ENCODE results near the gene UBE2O.

Gene UBE2O

DNA sequence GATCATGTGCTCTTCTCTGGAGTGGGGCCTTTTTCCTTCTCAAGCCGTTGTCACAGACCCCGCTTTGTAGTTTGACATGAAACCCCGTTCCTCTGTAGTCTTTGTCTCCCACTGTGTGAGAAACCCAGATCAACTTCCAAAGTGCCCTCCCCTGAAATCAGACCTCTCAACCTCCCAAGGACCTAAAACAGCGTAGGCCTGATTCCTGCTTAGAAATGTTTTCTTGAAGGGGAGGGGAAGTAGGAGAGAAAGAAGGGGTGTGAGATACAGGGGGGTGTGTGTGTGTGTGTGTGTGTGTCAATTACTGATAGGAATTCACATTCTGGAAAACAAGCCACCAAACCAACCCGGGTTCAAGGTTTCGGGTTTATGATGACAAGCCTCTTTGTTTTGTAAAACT is 1.4 kb downstream of the UBE2O start:
- no peaks in the 10 kb centered on the region for H3F3A ChIP-seq (ENCODE audit: insufficient read depth, low read length)
- H3K9me3 ChIP-seq (ENCODE audit: low read length), result no peaks in the 10 kb centered on the region
- peaks cover 12% of the 10 kb centered on the region for H3K27me3 ChIP-seq (ENCODE audit: insufficient read depth, low read length)
- peaks cover 28% of the 10 kb centered on the region for H3K4me1 ChIP-seq (ENCODE audit: insufficient read depth, low read length, severe bottlenecking)
- TF ChIP-seq, protein P1, sequence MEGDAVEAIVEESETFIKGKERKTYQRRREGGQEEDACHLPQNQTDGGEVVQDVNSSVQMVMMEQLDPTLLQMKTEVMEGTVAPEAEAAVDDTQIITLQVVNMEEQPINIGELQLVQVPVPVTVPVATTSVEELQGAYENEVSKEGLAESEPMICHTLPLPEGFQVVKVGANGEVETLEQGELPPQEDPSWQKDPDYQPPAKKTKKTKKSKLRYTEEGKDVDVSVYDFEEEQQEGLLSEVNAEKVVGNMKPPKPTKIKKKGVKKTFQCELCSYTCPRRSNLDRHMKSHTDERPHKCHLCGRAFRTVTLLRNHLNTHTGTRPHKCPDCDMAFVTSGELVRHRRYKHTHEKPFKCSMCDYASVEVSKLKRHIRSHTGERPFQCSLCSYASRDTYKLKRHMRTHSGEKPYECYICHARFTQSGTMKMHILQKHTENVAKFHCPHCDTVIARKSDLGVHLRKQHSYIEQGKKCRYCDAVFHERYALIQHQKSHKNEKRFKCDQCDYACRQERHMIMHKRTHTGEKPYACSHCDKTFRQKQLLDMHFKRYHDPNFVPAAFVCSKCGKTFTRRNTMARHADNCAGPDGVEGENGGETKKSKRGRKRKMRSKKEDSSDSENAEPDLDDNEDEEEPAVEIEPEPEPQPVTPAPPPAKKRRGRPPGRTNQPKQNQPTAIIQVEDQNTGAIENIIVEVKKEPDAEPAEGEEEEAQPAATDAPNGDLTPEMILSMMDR (IDR thresholded peaks at IDR 0.05; ENCODE audit: low read length), result no peak
- TF ChIP-seq EZH2 (IDR thresholded peaks at IDR 0.05; ENCODE audit: borderline replicate concordance, low read length), result no peak
- H4K20me1 ChIP-seq (ENCODE audit: insufficient read depth, low read length), result no peaks in the 10 kb centered on the region
- peak overlapping the region; percentile 96 for H3K4me3 ChIP-seq (ENCODE audit: low read depth, low read length, poor library complexity, severe bottlenecking)
- peak overlapping the region; percentile 95 for H3K4me2 ChIP-seq (ENCODE audit: low read length)
- no peaks in the 10 kb centered on the region for H3K79me2 ChIP-seq (ENCODE audit: insufficient read depth, low read length)
- no peaks in the 10 kb centered on the region for H3K9me2 ChIP-seq (ENCODE audit: low read depth, low read length)
- H2AFZ ChIP-seq (ENCODE audit: low read length), result no peak overlapping the region
- H3K36me3 ChIP-seq (ENCODE audit: insufficient read depth, low read length), result no peaks in the 10 kb centered on the region; the same call in 1 of the 2 replicates
- no peak overlapping the region for H3K27ac ChIP-seq (ENCODE audit: low read depth, low read length, poor library complexity, severe bottlenecking)
- peak overlapping the region; percentile 94 for H3K9ac ChIP-seq (ENCODE audit: low read length)

DNA sequence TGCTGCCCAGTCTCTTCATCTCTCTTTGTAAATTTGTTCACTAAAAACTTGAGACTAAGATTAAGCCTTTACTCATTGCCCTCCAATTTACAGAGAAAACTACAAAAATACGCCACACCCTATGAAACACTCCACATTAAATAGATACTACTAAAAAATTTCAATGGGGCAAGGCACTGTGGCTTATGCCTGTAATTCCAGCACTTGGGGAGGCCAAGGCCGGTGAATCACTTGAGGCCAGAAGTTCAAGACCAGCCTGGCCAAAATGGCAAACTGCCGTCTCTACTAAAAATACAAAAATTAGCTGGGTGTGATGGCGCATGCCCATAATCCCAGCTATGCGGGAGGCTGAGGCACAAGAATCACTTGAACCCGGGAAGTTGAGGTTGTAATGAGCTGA is 3.8 kb downstream of the UBE2O start:
- Histone ChIP-seq H3K9ac (ENCODE audit: low read length) (no peak overlapping the region), H3F3A (ENCODE audit: insufficient read depth, low read length) (no peaks in the 10 kb centered on the region), H3K4me3 (ENCODE audit: low read depth, low read length, poor library complexity, severe bottlenecking) (no peak overlapping the region), H3K9me2 (ENCODE audit: low read depth, low read length) (no peaks in the 10 kb centered on the region), H3K27me3 (ENCODE audit: insufficient read depth, low read length) (peaks cover 13% of the 10 kb centered on the region), H4K20me1 (ENCODE audit: insufficient read depth, low read length) (no peaks in the 10 kb centered on the region), H3K79me2 (ENCODE audit: insufficient read depth, low read length) (no peaks in the 10 kb centered on the region), H3K4me2 (ENCODE audit: low read length) (no peak overlapping the region), H3K27ac (ENCODE audit: low read depth, low read length, poor library complexity, severe bottlenecking) (no peak overlapping the region), H3K9me3 (ENCODE audit: low read length) (no peaks in the 10 kb centered on the region), H3K4me1 (ENCODE audit: insufficient read depth, low read length, severe bottlenecking) (peaks cover 48% of the 10 kb centered on the region), H3K36me3 (ENCODE audit: insufficient read depth, low read length) (no peaks in the 10 kb centered on the region; the same call in 1 of the 2 replicates), H2AFZ (ENCODE audit: low read length) (no peak overlapping the region)
- no peak for TF ChIP-seq EZH2 (IDR thresholded peaks at IDR 0.05; ENCODE audit: borderline replicate concordance, low read length)
- TF ChIP-seq, protein P1 (IDR thresholded peaks at IDR 0.05; ENCODE audit: low read length), result no peak

GRCh38 chr17:76447931-76448652 is 4.9 kb downstream of the UBE2O start:
- Histone ChIP-seq H3F3A (ENCODE audit: insufficient read depth, low read length) (no peaks in the 10 kb centered on the region), H4K20me1 (ENCODE audit: insufficient read depth, low read length) (no peaks in the 10 kb centered on the region), H3K9me3 (ENCODE audit: low read length) (no peaks in the 10 kb centered on the region), H3K4me1 (ENCODE audit: insufficient read depth, low read length, severe bottlenecking) (peaks cover 48% of the 10 kb centered on the region), H3K27me3 (ENCODE audit: insufficient read depth, low read length) (peaks cover 13% of the 10 kb centered on the region), H3K79me2 (ENCODE audit: insufficient read depth, low read length) (no peaks in the 10 kb centered on the region), H3K36me3 (ENCODE audit: insufficient read depth, low read length) (no peaks in the 10 kb centered on the region; the same call in 1 of the 2 replicates), H2AFZ (ENCODE audit: low read length) (no peak overlapping the region), H3K27ac (ENCODE audit: low read depth, low read length, poor library complexity, severe bottlenecking) (no peak overlapping the region), H3K9me2 (ENCODE audit: low read depth, low read length) (no peaks in the 10 kb centered on the region), H3K4me2 (ENCODE audit: low read length) (no peak overlapping the region), H3K9ac (ENCODE audit: low read length) (no peak overlapping the region), H3K4me3 (ENCODE audit: low read depth, low read length, poor library complexity, severe bottlenecking) (no peak overlapping the region)
- TF ChIP-seq, protein P1 (IDR thresholded peaks at IDR 0.05; ENCODE audit: low read length), result no peak

Measured in OCI-LY1 (cell line).